ENCODE measurements around the gene SPAG9. TPM values are rescaled to one million over a fixed set of nuclear protein-coding genes. Genes with fewer than 3 reads are reported as not detected.

SPAG9 gene
- total RNA-seq, 1 experiment from 2014 or later = 77.6 TPM

DNA sequence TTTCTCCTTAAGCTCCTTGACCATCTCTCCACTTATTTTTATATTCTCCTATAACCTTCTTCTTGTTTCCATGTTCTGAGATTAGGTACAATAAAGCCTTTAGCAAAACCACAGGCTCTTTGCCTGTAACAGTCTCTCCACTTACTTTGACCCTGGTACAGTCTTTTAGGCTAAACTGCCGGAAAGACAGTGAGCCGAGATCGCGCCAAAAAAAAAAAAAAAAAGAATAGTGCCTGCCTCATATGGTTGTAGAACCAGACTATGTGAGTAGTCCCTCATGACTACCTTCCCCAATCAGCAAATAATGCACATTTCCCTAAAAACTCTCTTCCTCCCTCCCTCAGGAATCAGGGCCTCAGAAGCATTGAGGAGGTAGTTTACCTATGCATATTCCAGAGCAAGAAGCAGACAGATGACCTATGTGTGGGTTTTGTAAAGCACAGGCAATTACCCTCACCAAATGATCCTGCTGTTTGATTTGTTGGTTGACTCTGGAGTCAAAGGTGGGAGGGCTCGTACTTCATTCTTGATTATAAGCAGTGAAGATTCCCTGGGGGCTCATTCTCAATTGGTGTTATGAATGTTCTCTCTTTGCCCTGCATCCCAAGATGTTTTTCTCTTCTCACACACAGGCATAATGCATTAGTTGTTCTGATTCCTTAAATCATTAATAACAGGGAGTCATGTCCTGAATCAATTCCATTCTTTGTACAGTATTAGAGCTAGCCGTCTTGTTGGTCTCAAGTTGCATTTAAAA lies 23.8 kb upstream of the SPAG9 start:
- Histone ChIP-seq H3K36me3 (ENCODE audit: control insufficient read depth in 1 of 2, insufficient read depth in 2 of 2, low read length in 2 of 2) (no peaks in the 10 kb centered on the region), H3K4me1 (ENCODE audit: control insufficient read depth in 1 of 2, insufficient read depth in 2 of 2, low read length in 2 of 2) (peaks cover 0 to 11% of the 10 kb centered on the region in 2 experiments; a peak in 1 of 4 replicates), H3K9me3 (ENCODE audit: control insufficient read depth in 1 of 2, insufficient read depth in 1 of 2, low read depth in 1 of 2, low read length in 2 of 2) (no peaks in the 10 kb centered on the region), H3K9ac (ENCODE audit: low read length) (no peak overlapping the region), H3K4me3 (replicated peaks in 1 of 2; ENCODE audit: low read depth in 1 of 2, low read length in 2 of 2) (no peak overlapping the region), H3K79me2 (ENCODE audit: insufficient read depth, low read length) (no peaks in the 10 kb centered on the region), H4K20me1 (ENCODE audit: insufficient read depth) (no peaks in the 10 kb centered on the region), H2AFZ (ENCODE audit: low read depth, low read length, poor library complexity, severe bottlenecking) (no peak overlapping the region), H3K9me2 (ENCODE audit: insufficient read depth) (no peaks in the 10 kb centered on the region), H3K27me3 (ENCODE audit: insufficient read depth, low read length) (no peaks in the 10 kb centered on the region), H3K4me2 (ENCODE audit: low read length) (no peak overlapping the region), H3K27ac (ENCODE audit: low read depth, low read length) (no peak overlapping the region)
- ChIA-PET CTCF (interaction anchor here (0.7 to 1.4 kb wide), 2 partner anchors 9 to 740 kb away, joined by 3 to 4 read pairs; partner anchors contain the start of gene NME1), POLR2A (interaction anchor here (0.6 kb wide), 1 partner anchor 19 kb away, joined by 3 read pairs; no protein-coding TSS in a partner anchor), RAD21 (ENCODE audit: low non-redundant PET in 1 of 2, low total read pairs in 2 of 2, uncharacterized antibody in 2 of 2, unreplicated experiment in 2 of 2) (no interaction called here)
- no peak for TF ChIP-seq JUND (IDR thresholded peaks at IDR 0.05)
- no peak for TF ChIP-seq CBX3 (IDR thresholded peaks at IDR 0.05; ENCODE audit: low read depth)
- TF ChIP-seq RAD21 (IDR thresholded peaks at IDR 0.05; ENCODE audit: low read depth) = no peak
- no TSS peak for BruUV-seq (replicated peaks)
- ATAC-seq (no peak), DNase-seq (ENCODE audit: low read depth, low spot score) (no peak)
- intact Hi-C loops (cut with micrococcal nuclease) = no loop called here

DNA sequence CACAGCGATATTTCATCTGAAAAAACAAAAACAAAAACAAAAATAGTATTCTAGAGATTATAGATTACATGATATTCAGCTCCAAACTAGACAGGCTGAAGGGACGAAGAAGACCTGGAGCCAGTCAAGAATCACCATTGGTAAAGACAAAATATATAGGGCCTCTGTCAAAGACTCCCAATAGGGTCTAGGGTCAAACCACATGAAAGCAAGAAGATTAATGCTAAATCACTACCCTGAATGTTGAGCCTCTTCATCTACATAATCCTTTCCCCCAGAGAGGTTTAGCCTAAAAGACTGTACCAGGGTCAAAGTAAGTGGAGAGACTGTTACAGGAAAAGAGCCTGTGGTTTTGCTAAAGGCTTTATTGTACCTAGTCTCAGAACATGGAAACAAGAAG lies 21.9 kb upstream of the SPAG9 start:
- no TSS peak for BruUV-seq (replicated peaks)
- DNase-seq (ENCODE audit: low read depth, low spot score) = no peak
- intact Hi-C loops (cut with micrococcal nuclease) = no loop called here
- H2AFZ ChIP-seq (ENCODE audit: low read depth, low read length, poor library complexity, severe bottlenecking) = no peak overlapping the region
- ChIA-PET POLR2A (interaction anchor here (1.9 kb wide), 1 partner anchor 11 kb away, joined by 5 read pairs; the partner anchor contains the start of gene NME1), RAD21 (ENCODE audit: low non-redundant PET in 1 of 2, low total read pairs in 2 of 2, uncharacterized antibody in 2 of 2, unreplicated experiment in 2 of 2) (no interaction called here), CTCF (no interaction called here)
- no peaks in the 10 kb centered on the region for H3K27me3 ChIP-seq (ENCODE audit: insufficient read depth, low read length)
- no peak overlapping the region for H3K27ac ChIP-seq (ENCODE audit: low read depth, low read length)
- no peaks in the 10 kb centered on the region for H3K9me3 ChIP-seq (ENCODE audit: control insufficient read depth in 1 of 2, insufficient read depth in 1 of 2, low read depth in 1 of 2, low read length in 2 of 2)
- H3K79me2 ChIP-seq (ENCODE audit: insufficient read depth, low read length) = no peaks in the 10 kb centered on the region
- H3K4me3 ChIP-seq (replicated peaks in 1 of 2; ENCODE audit: low read depth in 1 of 2, low read length in 2 of 2) = no peak overlapping the region
- no peak overlapping the region for H3K4me2 ChIP-seq (ENCODE audit: low read length)
- no peaks in the 10 kb centered on the region for H3K9me2 ChIP-seq (ENCODE audit: insufficient read depth)
- ATAC-seq = no peak
- peaks cover 0 to 11% of the 10 kb centered on the region in 2 experiments; a peak in 1 of 4 replicates for H3K4me1 ChIP-seq (ENCODE audit: control insufficient read depth in 1 of 2, insufficient read depth in 2 of 2, low read length in 2 of 2)
- H3K36me3 ChIP-seq (ENCODE audit: control insufficient read depth in 1 of 2, insufficient read depth in 2 of 2, low read length in 2 of 2) = no peaks in the 10 kb centered on the region
- no peak overlapping the region for H3K9ac ChIP-seq (ENCODE audit: low read length)
- H4K20me1 ChIP-seq (ENCODE audit: insufficient read depth) = no peaks in the 10 kb centered on the region
- no peak for TF ChIP-seq ELF1 (IDR thresholded peaks at IDR 0.05; ENCODE audit: borderline replicate concordance, low read depth)
- TF ChIP-seq, protein P1, sequence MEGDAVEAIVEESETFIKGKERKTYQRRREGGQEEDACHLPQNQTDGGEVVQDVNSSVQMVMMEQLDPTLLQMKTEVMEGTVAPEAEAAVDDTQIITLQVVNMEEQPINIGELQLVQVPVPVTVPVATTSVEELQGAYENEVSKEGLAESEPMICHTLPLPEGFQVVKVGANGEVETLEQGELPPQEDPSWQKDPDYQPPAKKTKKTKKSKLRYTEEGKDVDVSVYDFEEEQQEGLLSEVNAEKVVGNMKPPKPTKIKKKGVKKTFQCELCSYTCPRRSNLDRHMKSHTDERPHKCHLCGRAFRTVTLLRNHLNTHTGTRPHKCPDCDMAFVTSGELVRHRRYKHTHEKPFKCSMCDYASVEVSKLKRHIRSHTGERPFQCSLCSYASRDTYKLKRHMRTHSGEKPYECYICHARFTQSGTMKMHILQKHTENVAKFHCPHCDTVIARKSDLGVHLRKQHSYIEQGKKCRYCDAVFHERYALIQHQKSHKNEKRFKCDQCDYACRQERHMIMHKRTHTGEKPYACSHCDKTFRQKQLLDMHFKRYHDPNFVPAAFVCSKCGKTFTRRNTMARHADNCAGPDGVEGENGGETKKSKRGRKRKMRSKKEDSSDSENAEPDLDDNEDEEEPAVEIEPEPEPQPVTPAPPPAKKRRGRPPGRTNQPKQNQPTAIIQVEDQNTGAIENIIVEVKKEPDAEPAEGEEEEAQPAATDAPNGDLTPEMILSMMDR (IDR thresholded peaks at IDR 0.05 in 2 of 3, conservative IDR thresholded peaks at IDR 0.05 in 1 of 3; ENCODE audit: borderline replicate concordance in 1 of 3, insufficient read depth in 1 of 3, low read depth in 2 of 3, low read length in 2 of 3) = no peak
- no peak for TF ChIP-seq FOSL1 (IDR thresholded peaks at IDR 0.05; ENCODE audit: low read depth)
- no peak for TF ChIP-seq JUND (IDR thresholded peaks at IDR 0.05)
- no peak for TF ChIP-seq CEBPB (IDR thresholded peaks at IDR 0.05; ENCODE audit: low read depth)
- TF ChIP-seq, protein P2, sequence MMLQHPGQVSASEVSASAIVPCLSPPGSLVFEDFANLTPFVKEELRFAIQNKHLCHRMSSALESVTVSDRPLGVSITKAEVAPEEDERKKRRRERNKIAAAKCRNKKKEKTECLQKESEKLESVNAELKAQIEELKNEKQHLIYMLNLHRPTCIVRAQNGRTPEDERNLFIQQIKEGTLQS (IDR thresholded peaks at IDR 0.05) = no peak
- TF ChIP-seq POLR2AphosphoS5 (IDR thresholded peaks at IDR 0.05; ENCODE audit: low read depth, low read length) = no peak
- TF ChIP-seq ZNF274 (IDR thresholded peaks at IDR 0.05; ENCODE audit: low read depth, low read length) = no peak
- no peak for TF ChIP-seq RAD21 (IDR thresholded peaks at IDR 0.05; ENCODE audit: low read depth)
- TF ChIP-seq MAX (IDR thresholded peaks at IDR 0.05) = no peak
- no peak for TF ChIP-seq REST (IDR thresholded peaks at IDR 0.05; ENCODE audit: low read depth)
- TF ChIP-seq TCF7L2 (IDR thresholded peaks at IDR 0.05; ENCODE audit: borderline replicate concordance, extremely low read depth, insufficient read depth, insufficient read length) = no peak
- TF ChIP-seq SIN3A (IDR thresholded peaks at IDR 0.05; ENCODE audit: low read depth) = no peak
